ENCODE data around the gene TMEM9.

DNA sequence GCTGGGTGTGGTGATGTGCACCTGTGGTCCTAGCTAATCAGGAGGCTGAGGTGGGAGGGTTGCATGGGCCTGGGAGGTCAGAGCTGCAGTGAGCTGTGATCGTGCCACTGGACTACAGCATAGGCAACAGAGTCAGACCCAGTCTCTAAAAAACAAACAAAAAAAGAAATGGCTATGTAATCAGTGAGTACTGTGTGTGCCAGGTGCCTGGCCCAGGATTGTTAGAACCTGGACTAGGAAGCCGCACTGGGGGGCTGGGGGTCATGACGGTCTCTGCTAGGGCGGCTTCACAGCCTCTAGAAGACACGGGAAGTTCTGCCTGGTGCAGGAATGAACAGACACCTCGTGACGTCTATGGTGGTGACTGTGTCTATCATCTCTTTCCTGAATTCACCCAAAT, 8.5 kb downstream of the TMEM9 start:
- TF ChIP-seq, protein P1, sequence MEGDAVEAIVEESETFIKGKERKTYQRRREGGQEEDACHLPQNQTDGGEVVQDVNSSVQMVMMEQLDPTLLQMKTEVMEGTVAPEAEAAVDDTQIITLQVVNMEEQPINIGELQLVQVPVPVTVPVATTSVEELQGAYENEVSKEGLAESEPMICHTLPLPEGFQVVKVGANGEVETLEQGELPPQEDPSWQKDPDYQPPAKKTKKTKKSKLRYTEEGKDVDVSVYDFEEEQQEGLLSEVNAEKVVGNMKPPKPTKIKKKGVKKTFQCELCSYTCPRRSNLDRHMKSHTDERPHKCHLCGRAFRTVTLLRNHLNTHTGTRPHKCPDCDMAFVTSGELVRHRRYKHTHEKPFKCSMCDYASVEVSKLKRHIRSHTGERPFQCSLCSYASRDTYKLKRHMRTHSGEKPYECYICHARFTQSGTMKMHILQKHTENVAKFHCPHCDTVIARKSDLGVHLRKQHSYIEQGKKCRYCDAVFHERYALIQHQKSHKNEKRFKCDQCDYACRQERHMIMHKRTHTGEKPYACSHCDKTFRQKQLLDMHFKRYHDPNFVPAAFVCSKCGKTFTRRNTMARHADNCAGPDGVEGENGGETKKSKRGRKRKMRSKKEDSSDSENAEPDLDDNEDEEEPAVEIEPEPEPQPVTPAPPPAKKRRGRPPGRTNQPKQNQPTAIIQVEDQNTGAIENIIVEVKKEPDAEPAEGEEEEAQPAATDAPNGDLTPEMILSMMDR (IDR thresholded peaks at IDR 0.05): no peak
- TF ChIP-seq POLR2A (IDR thresholded peaks at IDR 0.05): no peak
- no peak for TF ChIP-seq EP300 (IDR thresholded peaks at IDR 0.05)
